ENCODE data around the gene LETMD1. TPM values are rescaled to one million over a fixed set of nuclear protein-coding genes. Genes with fewer than 3 reads are reported as not detected.

LETMD1 gene
- total and polyA plus RNA-seq, 2 donors from 2014 or later: 54.4 to 68.2 TPM

- H3K4me3 ChIP-seq (ENCODE audit: low read length in 3 of 3): no peak overlapping the region
- TF ChIP-seq, protein P1, sequence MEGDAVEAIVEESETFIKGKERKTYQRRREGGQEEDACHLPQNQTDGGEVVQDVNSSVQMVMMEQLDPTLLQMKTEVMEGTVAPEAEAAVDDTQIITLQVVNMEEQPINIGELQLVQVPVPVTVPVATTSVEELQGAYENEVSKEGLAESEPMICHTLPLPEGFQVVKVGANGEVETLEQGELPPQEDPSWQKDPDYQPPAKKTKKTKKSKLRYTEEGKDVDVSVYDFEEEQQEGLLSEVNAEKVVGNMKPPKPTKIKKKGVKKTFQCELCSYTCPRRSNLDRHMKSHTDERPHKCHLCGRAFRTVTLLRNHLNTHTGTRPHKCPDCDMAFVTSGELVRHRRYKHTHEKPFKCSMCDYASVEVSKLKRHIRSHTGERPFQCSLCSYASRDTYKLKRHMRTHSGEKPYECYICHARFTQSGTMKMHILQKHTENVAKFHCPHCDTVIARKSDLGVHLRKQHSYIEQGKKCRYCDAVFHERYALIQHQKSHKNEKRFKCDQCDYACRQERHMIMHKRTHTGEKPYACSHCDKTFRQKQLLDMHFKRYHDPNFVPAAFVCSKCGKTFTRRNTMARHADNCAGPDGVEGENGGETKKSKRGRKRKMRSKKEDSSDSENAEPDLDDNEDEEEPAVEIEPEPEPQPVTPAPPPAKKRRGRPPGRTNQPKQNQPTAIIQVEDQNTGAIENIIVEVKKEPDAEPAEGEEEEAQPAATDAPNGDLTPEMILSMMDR (IDR thresholded peaks at IDR 0.05; ENCODE audit: borderline replicate concordance, extremely low read depth, insufficient read depth): no peak
- FAIRE-seq: no peak
- H3K27ac ChIP-seq (ENCODE audit: low read depth in 2 of 2, low read length in 2 of 2): no peak overlapping the region
- H3K9me3 ChIP-seq (ENCODE audit: control insufficient read depth in 2 of 3, insufficient read depth in 1 of 3, low read length in 3 of 3): no peaks in the 10 kb centered on the region
- H3K4me1 ChIP-seq (ENCODE audit: control insufficient read depth in 2 of 3, insufficient read depth in 2 of 3, low read depth in 1 of 3, low read length in 3 of 3): peaks cover 0 to 5% (median 5%) of the 10 kb centered on the region in 3 donors
- no peaks in the 10 kb centered on the region for H3K27me3 ChIP-seq (ENCODE audit: control insufficient read depth, insufficient read depth, low read length)
- intact Hi-C loops (cut with DNase I): no loop called here
- H3K36me3 ChIP-seq (ENCODE audit: control insufficient read depth in 2 of 3, insufficient read depth in 3 of 3, low read length in 3 of 3): no peaks in the 10 kb centered on the region
- no peak overlapping the region for H3K9ac ChIP-seq (ENCODE audit: low read length in 3 of 3)
- no peak for DNase-seq
Observed at GRCh38 chr12:51085757-51086156, 37.6 kb downstream of the LETMD1 start.

DNA sequence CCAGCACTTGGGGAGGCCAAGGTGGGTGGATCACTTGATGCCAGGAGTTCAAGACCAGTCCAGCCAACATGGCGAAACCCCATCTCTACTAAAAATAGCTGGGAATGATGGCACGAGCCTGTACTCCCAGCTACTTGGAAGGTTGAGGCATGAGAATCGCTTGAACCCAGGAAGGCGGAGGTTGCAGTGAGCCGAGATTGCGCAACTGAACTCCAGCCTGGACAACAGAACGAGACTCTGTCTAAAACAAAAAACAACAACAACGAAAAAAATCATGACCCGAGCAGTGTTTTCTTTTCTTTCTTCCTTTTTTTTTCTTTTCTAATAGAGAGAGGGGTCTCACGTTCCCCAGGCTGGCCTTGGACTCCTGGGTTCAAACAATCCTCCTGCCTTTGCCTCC lies 38.8 kb downstream of the LETMD1 start:
- no peak for FAIRE-seq
- no peak for DNase-seq
- Histone ChIP-seq H3K9ac (ENCODE audit: low read length in 3 of 3) (no peak overlapping the region), H3K27ac (ENCODE audit: low read depth in 2 of 2, low read length in 2 of 2) (no peak overlapping the region), H3K9me3 (ENCODE audit: control insufficient read depth in 2 of 3, insufficient read depth in 1 of 3, low read length in 3 of 3) (no peaks in the 10 kb centered on the region), H3K27me3 (ENCODE audit: control insufficient read depth, insufficient read depth, low read length) (no peaks in the 10 kb centered on the region), H3K36me3 (ENCODE audit: control insufficient read depth in 2 of 3, insufficient read depth in 3 of 3, low read length in 3 of 3) (no peaks in the 10 kb centered on the region), H3K4me3 (ENCODE audit: low read length in 3 of 3) (no peak overlapping the region), H3K4me1 (ENCODE audit: control insufficient read depth in 2 of 3, insufficient read depth in 2 of 3, low read depth in 1 of 3, low read length in 3 of 3) (peaks cover 0 to 4% (median 4%) of the 10 kb centered on the region in 3 donors)
- intact Hi-C loops (cut with DNase I): no loop called here
- TF ChIP-seq, protein P1 (IDR thresholded peaks at IDR 0.05; ENCODE audit: borderline replicate concordance, extremely low read depth, insufficient read depth): no peak

DNA sequence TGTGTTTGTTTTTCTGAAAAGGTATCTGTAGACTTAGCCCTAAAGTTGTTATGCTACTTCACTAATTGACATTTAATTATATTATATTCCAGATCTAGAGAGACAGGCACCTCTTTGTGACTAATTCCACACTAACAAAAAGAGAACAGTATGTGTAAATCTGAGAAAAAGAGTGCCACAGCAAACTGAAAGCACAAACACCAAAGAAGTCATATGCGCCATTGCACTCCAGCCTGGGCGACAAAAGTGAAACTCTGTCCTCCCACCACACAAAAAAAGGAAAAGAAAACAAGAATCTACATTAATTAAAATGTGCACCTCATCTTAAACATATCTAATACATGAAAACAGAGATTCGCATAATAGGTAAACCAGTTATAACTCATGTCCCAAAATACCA lies 39.7 kb downstream of the LETMD1 start:
- Histone ChIP-seq H3K27ac (ENCODE audit: low read depth in 2 of 2, low read length in 2 of 2) (no peak overlapping the region), H3K4me1 (ENCODE audit: control insufficient read depth in 2 of 3, insufficient read depth in 2 of 3, low read depth in 1 of 3, low read length in 3 of 3) (no peaks in the 10 kb centered on the region), H3K27me3 (ENCODE audit: control insufficient read depth, insufficient read depth, low read length) (no peaks in the 10 kb centered on the region), H3K9me3 (ENCODE audit: control insufficient read depth in 2 of 3, insufficient read depth in 1 of 3, low read length in 3 of 3) (no peaks in the 10 kb centered on the region), H3K9ac (ENCODE audit: low read length in 3 of 3) (no peak overlapping the region), H3K36me3 (ENCODE audit: control insufficient read depth in 2 of 3, insufficient read depth in 3 of 3, low read length in 3 of 3) (no peaks in the 10 kb centered on the region), H3K4me3 (ENCODE audit: low read length in 3 of 3) (no peak overlapping the region)
- intact Hi-C loops (cut with DNase I): no loop called here
- TF ChIP-seq, protein P1 (IDR thresholded peaks at IDR 0.05; ENCODE audit: borderline replicate concordance, extremely low read depth, insufficient read depth): no peak
- FAIRE-seq (no peak), DNase-seq (no peak)

DNA sequence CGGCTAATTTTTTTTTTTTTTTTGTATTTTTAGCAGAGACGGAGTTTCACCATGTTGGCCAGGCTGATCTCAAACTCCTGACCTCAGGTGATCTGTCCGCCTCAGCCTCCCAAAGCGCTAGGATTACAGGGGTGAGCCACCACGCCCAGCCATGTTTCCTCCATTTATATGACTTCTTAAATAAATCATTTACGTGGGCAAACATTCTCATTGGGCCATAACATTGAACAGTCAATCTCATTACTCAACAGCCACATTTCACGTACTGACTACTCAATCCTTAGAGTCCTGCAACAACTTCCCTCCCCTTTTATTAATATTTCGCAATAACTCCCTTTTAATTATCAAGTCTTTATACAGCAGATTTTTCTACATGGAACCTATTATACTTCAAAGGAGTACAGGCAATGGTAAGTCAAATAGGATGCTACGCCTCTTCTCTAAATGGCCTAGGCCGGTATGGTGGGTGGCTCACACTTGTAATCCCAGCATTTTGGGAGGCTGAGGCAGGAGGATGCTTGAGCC lies 42.6 kb downstream of the LETMD1 start:
- H3K36me3 ChIP-seq (ENCODE audit: control insufficient read depth in 2 of 3, insufficient read depth in 3 of 3, low read length in 3 of 3): peaks cover 4 to 16% (median 13%) of the 10 kb centered on the region in 3 donors
- intact Hi-C loops (cut with DNase I): no loop called here

More for the DNA sequence above, 42.6 kb downstream of the LETMD1 start:
- Histone ChIP-seq H3K4me3 (ENCODE audit: low read length in 3 of 3) (no peak overlapping the region), H3K9ac (ENCODE audit: low read length in 3 of 3) (no peak overlapping the region), H3K27me3 (ENCODE audit: control insufficient read depth, insufficient read depth, low read length) (no peaks in the 10 kb centered on the region), H3K27ac (ENCODE audit: low read depth in 2 of 2, low read length in 2 of 2) (no peak overlapping the region), H3K9me3 (ENCODE audit: control insufficient read depth in 2 of 3, insufficient read depth in 1 of 3, low read length in 3 of 3) (no peaks in the 10 kb centered on the region), H3K4me1 (ENCODE audit: control insufficient read depth in 2 of 3, insufficient read depth in 2 of 3, low read depth in 1 of 3, low read length in 3 of 3) (no peaks in the 10 kb centered on the region)
- TF ChIP-seq, protein P1 (IDR thresholded peaks at IDR 0.05; ENCODE audit: borderline replicate concordance, extremely low read depth, insufficient read depth): no peak
- DNase-seq (no peak), FAIRE-seq (no peak)

Data from kidney (tissue), 14 donors.